OCI-LY1 (cell line): ENCODE results near the gene OLIG1.

Experiments used
- H2AFZ ChIP-seq: fragments of 200-600 bp; sonication (generic), shearing (Covaris generic); 2 replicates; pipeline ENCODE4 v1.6.0; 2014; ENCODE audit warnings: antibody characterized with exemption, mild to moderate bottlenecking, low read length
- H3F3A ChIP-seq: fragments of 200-600 bp; sonication (generic), shearing (Covaris generic); 2 replicates; pipeline ENCODE4 v1.6.0; 2014; ENCODE audit warnings: mild to moderate bottlenecking, antibody characterized with exemption, low read length, moderate library complexity; ENCODE audit not compliant: insufficient read depth
- H3K27ac ChIP-seq: fragments of 200-600 bp; sonication (generic); 2 replicates; pipeline ENCODE4 v1.5.1; 2014; ENCODE audit warnings: low read length, mixed run types, mild to moderate bottlenecking, low read depth; ENCODE audit not compliant: poor library complexity, severe bottlenecking
- H3K27me3 ChIP-seq: fragments of 200-600 bp; sonication (generic); 2 replicates; pipeline ENCODE4 v1.6.0; 2014; ENCODE audit warnings: antibody characterized with exemption, mild to moderate bottlenecking, low read length, moderate library complexity; ENCODE audit not compliant: insufficient read depth
- H3K36me3 ChIP-seq: fragments of 200-600 bp; sonication (generic); 2 replicates; pipeline ENCODE4 v1.6.1; 2014; ENCODE audit warnings: mild to moderate bottlenecking, antibody characterized with exemption, low read length, moderate library complexity, mixed read lengths; ENCODE audit not compliant: insufficient read depth
- H3K4me1 ChIP-seq: fragments of 200-600 bp; sonication (generic); 2 replicates; pipeline ENCODE4 v1.5.1; 2014; ENCODE audit warnings: mild to moderate bottlenecking, low read length, moderate library complexity; ENCODE audit not compliant: insufficient read depth, severe bottlenecking
- H3K4me2 ChIP-seq: fragments of 200-600 bp; sonication (generic), shearing (Covaris generic); 2 replicates; pipeline ENCODE4 v1.6.1; 2014; ENCODE audit warnings: low read length
- H3K4me3 ChIP-seq: fragments of 200-600 bp; sonication (generic); 2 replicates; pipeline ENCODE4 v1.5.1; 2014; ENCODE audit warnings: low read length, low read depth, mild to moderate bottlenecking, mixed read lengths; ENCODE audit not compliant: poor library complexity, severe bottlenecking
- H3K79me2 ChIP-seq: fragments of 200-600 bp; shearing (Covaris generic); 2 replicates; pipeline ENCODE4 v1.6.1; 2016; ENCODE audit warnings: mixed run types, low read length, mixed read lengths; ENCODE audit not compliant: insufficient read depth
- H3K9ac ChIP-seq: fragments of 200-600 bp; sonication (generic), shearing (Covaris generic); 2 replicates; pipeline ENCODE4 v1.6.1; 2014; ENCODE audit warnings: mild to moderate bottlenecking, low read length, mixed read lengths
- H3K9me2 ChIP-seq: fragments of 200-600 bp; sonication (generic), shearing (Covaris generic); 2 replicates; pipeline ENCODE4 v1.6.1; 2014; ENCODE audit warnings: low read depth, mild to moderate bottlenecking, low read length, mixed read lengths
- H3K9me3 ChIP-seq: fragments of 200-600 bp; shearing (Covaris generic); 2 replicates; pipeline ENCODE4 v1.6.1; 2014; ENCODE audit warnings: low read length, mixed read lengths
- H4K20me1 ChIP-seq: fragments of 200-600 bp; sonication (generic), shearing (Covaris generic); 2 replicates; pipeline ENCODE4 v1.6.0; 2016; ENCODE audit warnings: mild to moderate bottlenecking, low read length; ENCODE audit not compliant: insufficient read depth
- EZH2 ChIP-seq: fragments of 200-600 bp; sonication (generic), shearing (Covaris generic); IDR thresholded peaks from 2 replicates; pipeline ENCODE4 v1.8.0; 2017; ENCODE audit warnings: borderline replicate concordance, mixed run types, mild to moderate bottlenecking, antibody characterized with exemption, low read length, moderate library complexity, mixed read lengths
- TF ChIP-seq, protein P1 (sequence below): fragments of 200-600 bp; sonication (generic), shearing (Covaris generic); IDR thresholded peaks from 2 replicates; pipeline ENCODE4 v1.5.1; 2017; ENCODE audit warnings: mild to moderate bottlenecking, antibody characterized with exemption, low read length, moderate library complexity, mixed read lengths

The OLIG1 gene

DNA sequence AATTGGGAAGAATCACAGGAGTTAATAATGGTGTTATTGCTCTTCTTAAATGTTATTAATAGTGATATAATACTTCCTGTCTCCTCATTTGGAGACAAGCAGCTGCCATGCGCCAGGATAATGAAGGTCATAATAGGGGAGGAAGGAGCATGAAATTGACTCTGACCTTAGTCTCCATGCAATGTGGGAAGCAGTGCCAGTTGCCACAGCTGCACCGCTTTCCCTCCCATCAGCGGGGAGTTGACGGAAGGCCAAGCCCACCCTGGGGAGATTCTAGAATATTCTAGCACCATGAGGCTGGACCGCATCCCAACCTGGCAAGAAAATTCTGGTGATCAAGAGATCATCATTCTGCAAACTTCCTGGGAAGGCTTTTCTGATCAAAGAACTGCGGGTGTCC, 11.0 kb upstream of the OLIG1 start:
- H3K9me3 ChIP-seq = no peaks in the 10 kb centered on the region
- no peaks in the 10 kb centered on the region for H3K4me1 ChIP-seq
- H3K27ac ChIP-seq = no peak overlapping the region
- TF ChIP-seq, protein P1, sequence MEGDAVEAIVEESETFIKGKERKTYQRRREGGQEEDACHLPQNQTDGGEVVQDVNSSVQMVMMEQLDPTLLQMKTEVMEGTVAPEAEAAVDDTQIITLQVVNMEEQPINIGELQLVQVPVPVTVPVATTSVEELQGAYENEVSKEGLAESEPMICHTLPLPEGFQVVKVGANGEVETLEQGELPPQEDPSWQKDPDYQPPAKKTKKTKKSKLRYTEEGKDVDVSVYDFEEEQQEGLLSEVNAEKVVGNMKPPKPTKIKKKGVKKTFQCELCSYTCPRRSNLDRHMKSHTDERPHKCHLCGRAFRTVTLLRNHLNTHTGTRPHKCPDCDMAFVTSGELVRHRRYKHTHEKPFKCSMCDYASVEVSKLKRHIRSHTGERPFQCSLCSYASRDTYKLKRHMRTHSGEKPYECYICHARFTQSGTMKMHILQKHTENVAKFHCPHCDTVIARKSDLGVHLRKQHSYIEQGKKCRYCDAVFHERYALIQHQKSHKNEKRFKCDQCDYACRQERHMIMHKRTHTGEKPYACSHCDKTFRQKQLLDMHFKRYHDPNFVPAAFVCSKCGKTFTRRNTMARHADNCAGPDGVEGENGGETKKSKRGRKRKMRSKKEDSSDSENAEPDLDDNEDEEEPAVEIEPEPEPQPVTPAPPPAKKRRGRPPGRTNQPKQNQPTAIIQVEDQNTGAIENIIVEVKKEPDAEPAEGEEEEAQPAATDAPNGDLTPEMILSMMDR = no peak
- TF ChIP-seq EZH2 = no peak
- H3K27me3 ChIP-seq = 0 out of 2 replicates have a peak, but pooled peaks cover 8% of the 10 kb centered on the region
- H3K79me2 ChIP-seq = no peaks in the 10 kb centered on the region
- H3F3A ChIP-seq = no peaks in the 10 kb centered on the region
- no peaks in the 10 kb centered on the region for H4K20me1 ChIP-seq
- no peak overlapping the region for H2AFZ ChIP-seq
- H3K36me3 ChIP-seq = no peaks in the 10 kb centered on the region
- no peaks in the 10 kb centered on the region for H3K9me2 ChIP-seq
- H3K9ac ChIP-seq = no peak overlapping the region
- H3K4me2 ChIP-seq = no peak overlapping the region
- no peak overlapping the region for H3K4me3 ChIP-seq

DNA sequence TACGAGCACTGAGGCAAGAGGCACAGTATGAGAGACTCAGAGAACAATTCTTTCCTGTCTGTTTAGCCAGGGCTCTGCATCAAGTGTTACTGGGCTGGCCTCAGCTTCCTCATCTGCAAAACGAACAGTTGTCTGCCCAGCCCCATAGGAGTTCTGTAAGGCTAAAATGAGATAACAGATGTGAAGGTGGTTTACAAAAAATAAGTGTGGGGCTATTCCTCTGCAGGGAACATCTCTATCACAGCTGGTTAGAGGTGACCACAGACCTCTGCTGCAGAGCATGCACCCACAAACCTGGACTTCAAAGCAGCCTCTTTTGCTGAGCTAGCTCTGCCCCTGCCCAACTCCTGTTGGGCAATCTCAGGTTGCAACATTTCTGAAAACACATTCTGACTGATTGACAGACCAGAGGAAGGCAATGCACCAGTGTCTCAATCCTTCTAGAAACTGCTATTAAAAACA, 10.5 kb upstream of the OLIG1 start:
- Histone ChIP-seq H3K9ac (no peak overlapping the region), H2AFZ (no peak overlapping the region)

DNA sequence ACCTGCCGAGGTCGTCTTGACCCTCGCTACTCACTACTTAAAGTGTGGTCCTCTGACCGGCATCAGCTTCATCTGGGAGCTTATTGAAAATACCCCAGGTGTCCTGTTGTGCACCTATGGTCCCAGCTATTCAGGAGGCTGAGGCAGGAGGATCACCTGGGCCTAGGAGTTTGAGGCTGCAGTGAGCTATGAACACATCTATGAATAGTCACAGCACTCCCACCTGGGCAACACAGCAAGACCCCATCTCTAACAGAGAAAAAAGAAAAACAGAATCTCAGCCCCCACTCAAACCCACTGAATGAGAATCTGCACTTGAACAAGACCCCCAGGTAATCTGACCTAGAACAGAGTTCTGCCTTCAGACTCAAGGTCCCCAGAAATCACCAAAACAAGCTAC, 8.7 kb upstream of the OLIG1 start:
- Histone ChIP-seq H3K4me2 (no peak overlapping the region), H3K9me2 (no peaks in the 10 kb centered on the region), H3K27ac (no peak overlapping the region), H3K9ac (no peak overlapping the region), H2AFZ (no peak overlapping the region), H3K9me3 (no peaks in the 10 kb centered on the region), H3K4me1 (no peaks in the 10 kb centered on the region), H3F3A (no peaks in the 10 kb centered on the region), H3K79me2 (no peaks in the 10 kb centered on the region), H3K27me3 (0 out of 2 replicates have a peak, but pooled peaks cover 8% of the 10 kb centered on the region), H3K4me3 (no peak overlapping the region), H3K36me3 (no peaks in the 10 kb centered on the region), H4K20me1 (no peaks in the 10 kb centered on the region)
- TF ChIP-seq, protein P1 = no peak
- no peak for TF ChIP-seq EZH2

More for the DNA sequence above, 10.5 kb upstream of the OLIG1 start:
- no peak overlapping the region for H3K27ac ChIP-seq
- H3K36me3 ChIP-seq = no peaks in the 10 kb centered on the region
- no peaks in the 10 kb centered on the region for H3K4me1 ChIP-seq
- TF ChIP-seq EZH2 = no peak
- TF ChIP-seq, protein P1 = no peak
- H3K9me2 ChIP-seq = no peaks in the 10 kb centered on the region
- H4K20me1 ChIP-seq = no peaks in the 10 kb centered on the region
- no peak overlapping the region for H3K4me3 ChIP-seq
- H3F3A ChIP-seq = no peaks in the 10 kb centered on the region
- no peak overlapping the region for H3K4me2 ChIP-seq
- H3K27me3 ChIP-seq = 0 out of 2 replicates have a peak, but pooled peaks cover 8% of the 10 kb centered on the region
- H3K79me2 ChIP-seq = no peaks in the 10 kb centered on the region
- no peaks in the 10 kb centered on the region for H3K9me3 ChIP-seq
